GM19193 (cell line): ENCODE data around the gene PEX10.

Source experiments
- POLR2A ChIP-seq: IDR thresholded peaks from 4 replicates; pipeline ENCODE4 v1.6.1; 2011; ENCODE audit not compliant: insufficient read depth, insufficient read length; ENCODE audit errors: extremely low read depth

Gene PEX10

GRCh38 chr1:2380816-2381591 is 31.4 kb downstream of the PEX10 start:
- no peak for TF ChIP-seq POLR2A

GRCh38 chr1:2379733-2380404 is 32.5 kb downstream of the PEX10 start:
- no peak for TF ChIP-seq POLR2A

- TF ChIP-seq POLR2A, result no peak
Measured at GRCh38 chr1:2378956-2379732, 33.2 kb downstream of the PEX10 start.

- TF ChIP-seq POLR2A, result no peak
Measured at GRCh38 chr1:2378441-2378851, 33.9 kb downstream of the PEX10 start.

GRCh38 chr1:2377751-2378440 is 34.5 kb downstream of the PEX10 start:
- TF ChIP-seq POLR2A, result no peak

GRCh38 chr1:2376931-2377672 is 35.3 kb downstream of the PEX10 start:
- TF ChIP-seq POLR2A, result no peak

- TF ChIP-seq POLR2A, result no peak
Measured at GRCh38 chr1:2376261-2376741, 36.1 kb downstream of the PEX10 start.

- TF ChIP-seq POLR2A, result no peak
Measured at GRCh38 chr1:2375923-2376260, 36.5 kb downstream of the PEX10 start.

GRCh38 chr1:2375246-2375922 is 37.0 kb downstream of the PEX10 start:
- TF ChIP-seq POLR2A, result no peak

- no peak for TF ChIP-seq POLR2A
Measured at GRCh38 chr1:2374252-2375155, 37.9 kb downstream of the PEX10 start.

- TF ChIP-seq POLR2A, result no peak
Measured at GRCh38 chr1:2373551-2374251, 38.7 kb downstream of the PEX10 start.
